H9 (cell line): ENCODE measurements around the gene CFAP119. TPM values are rescaled to one million over a fixed set of nuclear protein-coding genes. Genes with fewer than 3 reads are reported as not detected.

ENCODE experiments used
- DNase-seq: peaks from one replicate; pipeline ENCODE4 v3.0.0-alpha.2; 2017
- H2AFZ ChIP-seq: one replicate; pipeline ENCODE4 v1.6.1; 2013; ENCODE audit warnings: mild to moderate bottlenecking, low read length, control low read depth, moderate library complexity
- H2AK5ac ChIP-seq: 2 replicates; pipeline ENCODE4 v1.6.1; 2013; ENCODE audit warnings: low read length, control low read depth, mixed read lengths; ENCODE audit not compliant: insufficient read length
- H2BK120ac ChIP-seq: one replicate; pipeline ENCODE4 v1.6.1; 2013; ENCODE audit warnings: low read depth, mild to moderate bottlenecking, low read length, control low read depth, inconsistent platforms; ENCODE audit not compliant: poor library complexity, severe bottlenecking
- H2BK12ac ChIP-seq: 2 replicates; pipeline ENCODE4 v1.6.1; 2013; ENCODE audit warnings: low read length, control low read depth, mixed read lengths, low read depth; ENCODE audit not compliant: insufficient read length
- H2BK15ac ChIP-seq: 2 replicates; pipeline ENCODE4 v1.6.1; 2013; ENCODE audit warnings: low read depth, low read length, control low read depth
- H2BK20ac ChIP-seq: one replicate; pipeline ENCODE4 v1.6.1; 2013; ENCODE audit warnings: low read depth, mild to moderate bottlenecking, low read length, control low read depth, inconsistent platforms; ENCODE audit not compliant: poor library complexity, severe bottlenecking
- H2BK5ac ChIP-seq: 2 replicates; pipeline ENCODE4 v1.6.1; 2013; ENCODE audit warnings: low read length, control low read depth, mixed read lengths; ENCODE audit not compliant: insufficient read length
- H3K14ac ChIP-seq: 2 replicates; pipeline ENCODE4 v1.6.1; 2013; ENCODE audit warnings: low read length, control low read depth; ENCODE audit not compliant: insufficient read depth
- H3K18ac ChIP-seq: 2 replicates; pipeline ENCODE4 v1.6.1; 2013; ENCODE audit warnings: low read depth, mild to moderate bottlenecking, mixed read lengths, low read length, control low read depth; ENCODE audit not compliant: insufficient read length
- H3K23ac ChIP-seq: 2 replicates; pipeline ENCODE4 v1.6.1; 2013; ENCODE audit warnings: low read length, control low read depth, mixed read lengths, low read depth; ENCODE audit not compliant: insufficient read length
- H3K23me2 ChIP-seq: 2 replicates; pipeline ENCODE4 v1.6.1; 2013; ENCODE audit warnings: low read depth, mild to moderate bottlenecking, mixed read lengths, low read length, control low read depth; ENCODE audit not compliant: insufficient read length, poor library complexity, severe bottlenecking
- H3K27ac ChIP-seq: 2 replicates; pipeline ENCODE4 v1.5.1; 2013; ENCODE audit warnings: low read length, control low read depth, mixed read lengths, low read depth; ENCODE audit not compliant: insufficient read length
- H3K27me3 ChIP-seq: 2 replicates; pipeline ENCODE4 v1.6.1; 2013; ENCODE audit warnings: low read length, control low read depth, inconsistent platforms; ENCODE audit not compliant: insufficient read depth
- H3K4ac ChIP-seq: 2 replicates; pipeline ENCODE4 v1.6.1; 2013; ENCODE audit warnings: low read depth, mild to moderate bottlenecking, control low read depth, inconsistent platforms, low read length, moderate library complexity
- H3K4me1 ChIP-seq: 2 replicates; pipeline ENCODE4 v1.6.1; 2013; ENCODE audit warnings: low read length, control low read depth, inconsistent platforms; ENCODE audit not compliant: insufficient read depth
- H3K4me2 ChIP-seq: 2 replicates; pipeline ENCODE4 v1.6.1; 2013; ENCODE audit warnings: low read length, control low read depth, mixed read lengths; ENCODE audit not compliant: insufficient read length, insufficient read depth
- H3K56ac ChIP-seq: 2 replicates; pipeline ENCODE4 v1.6.1; 2013; ENCODE audit warnings: low read depth, mild to moderate bottlenecking, mixed read lengths, low read length, control low read depth; ENCODE audit not compliant: insufficient read length
- H3K79me1 ChIP-seq: 2 replicates; pipeline ENCODE4 v1.6.1; 2013; ENCODE audit warnings: low read depth, mild to moderate bottlenecking, moderate library complexity, low read length, control low read depth, inconsistent platforms; ENCODE audit not compliant: insufficient read depth, poor library complexity, severe bottlenecking
- H3K79me2 ChIP-seq: 2 replicates; pipeline ENCODE4 v1.6.1; 2013; ENCODE audit warnings: low read length, control low read depth, inconsistent platforms; ENCODE audit not compliant: insufficient read depth
- H3K9ac ChIP-seq: 2 replicates; pipeline ENCODE4 v1.6.1; 2013; ENCODE audit warnings: low read length, control low read depth, mixed read lengths; ENCODE audit not compliant: insufficient read length; ENCODE audit errors: extremely low read depth
- H3K9me3 ChIP-seq: one replicate; pipeline ENCODE4 v1.6.1; 2013; ENCODE audit warnings: low read depth, low read length, inconsistent platforms; ENCODE audit not compliant: control insufficient read depth
- H3T11ph ChIP-seq: one replicate; pipeline ENCODE4 v1.6.1; 2013; ENCODE audit warnings: mild to moderate bottlenecking, low read length, control low read depth, inconsistent platforms
- H4K20me1 ChIP-seq: one replicate; pipeline ENCODE4 v1.6.1; 2013; ENCODE audit not compliant: control insufficient read depth, insufficient read length, insufficient read depth
- H4K5ac ChIP-seq: 2 replicates; pipeline ENCODE4 v1.6.1; 2013; ENCODE audit warnings: low read depth, mild to moderate bottlenecking, mixed read lengths, low read length, control low read depth; ENCODE audit not compliant: insufficient read length
- H4K8ac ChIP-seq: replicated peaks from 2 replicates; pipeline ENCODE4 v1.6.1; 2013; ENCODE audit warnings: low read length, control low read depth, mixed read lengths, low read depth; ENCODE audit not compliant: insufficient read length
- H4K91ac ChIP-seq: 2 replicates; pipeline ENCODE4 v1.6.1; 2013; ENCODE audit warnings: low read depth, mild to moderate bottlenecking, moderate library complexity, mixed read lengths, low read length, control low read depth; ENCODE audit not compliant: insufficient read length
- H3K27ac Mint-ChIP-seq, 3 experiments: 2 replicates in 2 of 3; 3 replicates in 1 of 3; pipeline ENCODE4 v1.8.0; 2020 to 2021; ENCODE audit warnings: mixed read lengths in 3 of 3, mild to moderate bottlenecking in 1 of 3, moderate library complexity in 1 of 3
- H3K27me3 Mint-ChIP-seq: 2 replicates; pipeline ENCODE4 v1.8.0; 2021; ENCODE audit warnings: low read depth, mild to moderate bottlenecking, moderate library complexity, mixed read lengths
- H3K36me3 Mint-ChIP-seq, 3 experiments: 2 replicates in 2 of 3; 3 replicates in 1 of 3; pipeline ENCODE4 v1.8.0; 2020 to 2021; ENCODE audit warnings: low read depth in 3 of 3, mixed read lengths in 3 of 3; ENCODE audit not compliant: insufficient read depth in 1 of 3
- H3K4me1 Mint-ChIP-seq, 2 experiments: 2 replicates each; pipeline ENCODE4 v1.8.0; 2020; ENCODE audit warnings: mixed read lengths in 2 of 2
- H3K4me3 Mint-ChIP-seq, 2 experiments: 2 replicates in 1 of 2; 3 replicates in 1 of 2; pipeline ENCODE4 v1.8.0; 2020 to 2021; ENCODE audit warnings: mild to moderate bottlenecking in 2 of 2, mixed read lengths in 2 of 2, moderate library complexity in 1 of 2
- H3K9me3 Mint-ChIP-seq, 2 experiments: 2 replicates in 1 of 2; 3 replicates in 1 of 2; pipeline ENCODE4 v1.8.0; 2020; ENCODE audit warnings: mild to moderate bottlenecking in 2 of 2, mixed read lengths in 2 of 2, moderate library complexity in 1 of 2
- WGBS: extraction: QIAGEN DNeasy Blood & Tissue Kit; methylation state at CpG from one replicate; pipeline ENCODE4 v1.1.7; 2013; ENCODE audit warnings: missing lambda C conversion rate, low lambda C conversion rate, mixed read lengths; ENCODE audit not compliant: insufficient read length; ENCODE audit errors: extremely low coverage; 5-methylcytosine and 5-hydroxymethylcytosine counted together
- total RNA-seq: library from RNA; stranded (reverse); gene quantifications from 2 replicates; pipeline ENCODE4 v1.2.1, GENCODE V29; 2021
- TF ChIP-seq, protein P1 (sequence below): fragments of 200-600 bp; sonication (generic); conservative IDR thresholded peaks from 3 replicates; pipeline ENCODE4 v1.8.0; 2021; ENCODE audit warnings: antibody characterized with exemption, mild to moderate bottlenecking

Gene CFAP119
- total RNA-seq, 1 experiment from 2014 or later: 5.4 TPM

- Histone ChIP-seq H3K9ac (no peak overlapping the region), H3K4me1 (no peaks in the 10 kb centered on the region), H3K23ac (no peak overlapping the region), H3K4me2 (no peak overlapping the region), H2BK20ac (no peak overlapping the region), H2AK5ac (no peak overlapping the region), H3K23me2 (peaks cover 5% of the 10 kb centered on the region), H4K5ac (no peak overlapping the region), H4K91ac (no peak overlapping the region), H3T11ph (no peak overlapping the region), H3K9me3 (no peaks in the 10 kb centered on the region), H3K4ac (no peak overlapping the region), H3K27me3 (no peaks in the 10 kb centered on the region), H2AFZ (no peak overlapping the region), H2BK15ac (no peak overlapping the region), H2BK5ac (no peak overlapping the region), H4K8ac (no peak overlapping the region), H3K14ac (no peak overlapping the region), H2BK12ac (no peak overlapping the region), H3K79me2 (peaks cover 4% of the 10 kb centered on the region; the same call in 1 of the 2 replicates), H3K18ac (no peak overlapping the region), H4K20me1 (no peaks in the 10 kb centered on the region), H2BK120ac (no peak overlapping the region), H3K56ac (no peak overlapping the region), H3K79me1 (peaks cover 2% of the 10 kb centered on the region), H3K27ac (no peak overlapping the region)
- TF ChIP-seq, protein P1, sequence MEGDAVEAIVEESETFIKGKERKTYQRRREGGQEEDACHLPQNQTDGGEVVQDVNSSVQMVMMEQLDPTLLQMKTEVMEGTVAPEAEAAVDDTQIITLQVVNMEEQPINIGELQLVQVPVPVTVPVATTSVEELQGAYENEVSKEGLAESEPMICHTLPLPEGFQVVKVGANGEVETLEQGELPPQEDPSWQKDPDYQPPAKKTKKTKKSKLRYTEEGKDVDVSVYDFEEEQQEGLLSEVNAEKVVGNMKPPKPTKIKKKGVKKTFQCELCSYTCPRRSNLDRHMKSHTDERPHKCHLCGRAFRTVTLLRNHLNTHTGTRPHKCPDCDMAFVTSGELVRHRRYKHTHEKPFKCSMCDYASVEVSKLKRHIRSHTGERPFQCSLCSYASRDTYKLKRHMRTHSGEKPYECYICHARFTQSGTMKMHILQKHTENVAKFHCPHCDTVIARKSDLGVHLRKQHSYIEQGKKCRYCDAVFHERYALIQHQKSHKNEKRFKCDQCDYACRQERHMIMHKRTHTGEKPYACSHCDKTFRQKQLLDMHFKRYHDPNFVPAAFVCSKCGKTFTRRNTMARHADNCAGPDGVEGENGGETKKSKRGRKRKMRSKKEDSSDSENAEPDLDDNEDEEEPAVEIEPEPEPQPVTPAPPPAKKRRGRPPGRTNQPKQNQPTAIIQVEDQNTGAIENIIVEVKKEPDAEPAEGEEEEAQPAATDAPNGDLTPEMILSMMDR: no peak
- peaks cover 7 to 16% of the 10 kb centered on the region in 2 experiments for H3K4me1 Mint-ChIP-seq
- peak overlapping the region in 1 of 3 experiments; percentile 62; a peak in 1 of 7 replicates for H3K27ac Mint-ChIP-seq
- DNase-seq: no peak
- H3K36me3 Mint-ChIP-seq: peaks cover 6 to 51% (median 40%) of the 10 kb centered on the region in 3 experiments; a peak in 6 of 7 replicates
- H3K9me3 Mint-ChIP-seq: peaks cover 0 to 1% of the 10 kb centered on the region in 2 experiments; a peak in 1 of 5 replicates
- no CpG with 5 or more reads among the region's 20 CpGs for WGBS
- H3K27me3 Mint-ChIP-seq: no peaks in the 10 kb centered on the region
- peak overlapping the region; percentile 36 to 97; a peak in 1 of 5 replicates for H3K4me3 Mint-ChIP-seq
Observed at GRCh38 chr16:30750876-30751465, 10.9 kb downstream of the CFAP119 start.
